ENCODE results near the gene CHST8.

Gene CHST8

GRCh38 chr19:33664744-33665143 lies 43.0 kb downstream of the CHST8 start:
- H3K36me3 ChIP-seq (replicated peaks; ENCODE audit: insufficient read depth, low read length) = no peaks in the 10 kb centered on the region
- no peaks in the 10 kb centered on the region for H3K79me2 ChIP-seq (ENCODE audit: low read length)
- DNase-seq = no peak
- H3K4me2 ChIP-seq (ENCODE audit: low read depth, low read length) = no peak overlapping the region
- H3K4me3 ChIP-seq (ENCODE audit: low read length) = no peak overlapping the region
- no peak overlapping the region for H2AFZ ChIP-seq (ENCODE audit: low read length)
- no peak overlapping the region for H3K9ac ChIP-seq (ENCODE audit: low read length)
- peaks cover 21% of the 10 kb centered on the region for H3K27me3 ChIP-seq (replicated peaks; ENCODE audit: insufficient read depth, low read length)
- no peak for TF ChIP-seq EZH2phosphoT487 (IDR thresholded peaks at IDR 0.05; ENCODE audit: low read length)
- no peak for TF ChIP-seq CTCF (IDR thresholded peaks at IDR 0.05; ENCODE audit: low read length)
- no peak for TF ChIP-seq EZH2 (optimal IDR thresholded peaks at IDR 0.05; ENCODE audit: low read depth, low read length)
- no peaks in the 10 kb centered on the region for H4K20me1 ChIP-seq (ENCODE audit: insufficient read depth, low read length)
- no peaks in the 10 kb centered on the region for H3K9me2 ChIP-seq (replicated peaks; ENCODE audit: insufficient read depth, low read length)
- peaks cover 6% of the 10 kb centered on the region; the same call in 1 of the 2 replicates for H3K4me1 ChIP-seq (ENCODE audit: low read length)
- no peaks in the 10 kb centered on the region; the same call in 1 of the 2 replicates for H3F3A ChIP-seq (ENCODE audit: insufficient read depth, low read length)
- H3K27ac ChIP-seq (ENCODE audit: low read length) = no peak overlapping the region
- no peaks in the 10 kb centered on the region for H3K9me3 ChIP-seq (replicated peaks; ENCODE audit: insufficient read depth, low read length)

- TF ChIP-seq EZH2phosphoT487 (IDR thresholded peaks at IDR 0.05; ENCODE audit: low read length) = no peak
- no peak for TF ChIP-seq CTCF (IDR thresholded peaks at IDR 0.05; ENCODE audit: low read length)
- no peak for TF ChIP-seq EZH2 (optimal IDR thresholded peaks at IDR 0.05; ENCODE audit: low read depth, low read length)
- H3F3A ChIP-seq (ENCODE audit: insufficient read depth, low read length) = no peaks in the 10 kb centered on the region
- H3K9me3 ChIP-seq (replicated peaks; ENCODE audit: insufficient read depth, low read length) = no peaks in the 10 kb centered on the region
- H4K20me1 ChIP-seq (ENCODE audit: insufficient read depth, low read length) = no peaks in the 10 kb centered on the region
- H3K27me3 ChIP-seq (replicated peaks; ENCODE audit: insufficient read depth, low read length) = peaks cover 32% of the 10 kb centered on the region
- no peaks in the 10 kb centered on the region for H3K79me2 ChIP-seq (ENCODE audit: low read length)
- H3K4me3 ChIP-seq (ENCODE audit: low read length) = no peak overlapping the region
- H3K4me2 ChIP-seq (ENCODE audit: low read depth, low read length) = no peak overlapping the region
- no peaks in the 10 kb centered on the region for H3K36me3 ChIP-seq (replicated peaks; ENCODE audit: insufficient read depth, low read length)
- H3K27ac ChIP-seq (ENCODE audit: low read length) = no peak overlapping the region
- H2AFZ ChIP-seq (ENCODE audit: low read length) = no peak overlapping the region
- no peaks in the 10 kb centered on the region for H3K9me2 ChIP-seq (replicated peaks; ENCODE audit: insufficient read depth, low read length)
- peaks cover 2% of the 10 kb centered on the region; the same call in 1 of the 2 replicates for H3K4me1 ChIP-seq (ENCODE audit: low read length)
- no peak for DNase-seq
- H3K9ac ChIP-seq (ENCODE audit: low read length) = no peak overlapping the region
Observed at GRCh38 chr19:33665776-33666595, 44.2 kb downstream of the CHST8 start.

- no peaks in the 10 kb centered on the region for H3K4me1 ChIP-seq (ENCODE audit: low read length)
- TF ChIP-seq EZH2phosphoT487 (IDR thresholded peaks at IDR 0.05; ENCODE audit: low read length) = no peak
- H3K4me3 ChIP-seq (ENCODE audit: low read length) = no peak overlapping the region
- no peak overlapping the region for H3K9ac ChIP-seq (ENCODE audit: low read length)
- no peak overlapping the region for H2AFZ ChIP-seq (ENCODE audit: low read length)
- no peaks in the 10 kb centered on the region for H3F3A ChIP-seq (ENCODE audit: insufficient read depth, low read length)
- DNase-seq = no peak
- peaks cover 32% of the 10 kb centered on the region for H3K27me3 ChIP-seq (replicated peaks; ENCODE audit: insufficient read depth, low read length)
- H3K79me2 ChIP-seq (ENCODE audit: low read length) = no peaks in the 10 kb centered on the region
- no peaks in the 10 kb centered on the region for H3K9me2 ChIP-seq (replicated peaks; ENCODE audit: insufficient read depth, low read length)
- H3K36me3 ChIP-seq (replicated peaks; ENCODE audit: insufficient read depth, low read length) = no peaks in the 10 kb centered on the region
- H4K20me1 ChIP-seq (ENCODE audit: insufficient read depth, low read length) = no peaks in the 10 kb centered on the region
- no peaks in the 10 kb centered on the region for H3K9me3 ChIP-seq (replicated peaks; ENCODE audit: insufficient read depth, low read length)
- H3K4me2 ChIP-seq (ENCODE audit: low read depth, low read length) = no peak overlapping the region
- no peak overlapping the region for H3K27ac ChIP-seq (ENCODE audit: low read length)
Observed at GRCh38 chr19:33667141-33667650, 45.4 kb downstream of the CHST8 start.

GRCh38 chr19:33667881-33668280 lies 46.1 kb downstream of the CHST8 start:
- H3K9me3 ChIP-seq (replicated peaks; ENCODE audit: insufficient read depth, low read length) = no peaks in the 10 kb centered on the region

More at GRCh38 chr19:33667881-33668280, 46.1 kb downstream of the CHST8 start:
- Histone ChIP-seq H3K9me2 (replicated peaks; ENCODE audit: insufficient read depth, low read length) (no peaks in the 10 kb centered on the region), H3K79me2 (ENCODE audit: low read length) (no peaks in the 10 kb centered on the region), H3K36me3 (replicated peaks; ENCODE audit: insufficient read depth, low read length) (no peaks in the 10 kb centered on the region), H3K27ac (ENCODE audit: low read length) (no peak overlapping the region), H3K4me3 (ENCODE audit: low read length) (no peak overlapping the region), H3K9ac (ENCODE audit: low read length) (no peak overlapping the region), H3K27me3 (replicated peaks; ENCODE audit: insufficient read depth, low read length) (peaks cover 37% of the 10 kb centered on the region), H2AFZ (ENCODE audit: low read length) (no peak overlapping the region), H3K4me2 (ENCODE audit: low read depth, low read length) (no peak overlapping the region), H3K4me1 (ENCODE audit: low read length) (no peaks in the 10 kb centered on the region), H3F3A (ENCODE audit: insufficient read depth, low read length) (no peaks in the 10 kb centered on the region), H4K20me1 (ENCODE audit: insufficient read depth, low read length) (no peaks in the 10 kb centered on the region)
- DNase-seq = no peak
- TF ChIP-seq EZH2 (optimal IDR thresholded peaks at IDR 0.05; ENCODE audit: low read depth, low read length) (no peak), EZH2phosphoT487 (IDR thresholded peaks at IDR 0.05; ENCODE audit: low read length) (no peak), CTCF (IDR thresholded peaks at IDR 0.05; ENCODE audit: low read length) (no peak)
